ENCODE measurements around the gene FKBP5.

DNA sequence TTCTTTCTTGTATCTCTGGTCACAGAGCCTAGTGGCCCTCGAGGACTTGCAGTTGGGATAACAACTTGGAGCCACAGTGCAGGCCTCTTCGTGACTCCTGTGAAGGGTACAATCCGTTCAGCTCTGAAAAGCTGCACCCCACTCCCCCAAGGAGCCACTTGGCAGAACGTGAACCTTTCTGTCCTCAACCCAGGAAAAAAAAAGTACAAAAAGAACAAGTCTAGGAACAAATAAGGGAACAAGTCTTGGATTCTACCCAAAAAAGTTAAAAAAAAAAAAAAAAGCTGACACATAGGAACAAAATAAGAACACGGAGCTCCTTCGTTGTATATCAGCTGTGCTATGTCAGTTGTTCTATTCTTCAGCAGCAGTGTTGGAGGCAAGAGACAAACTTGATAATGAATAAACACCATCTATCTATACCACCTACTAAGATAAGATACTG, 98.1 kb downstream of the FKBP5 start:
- TF ChIP-seq POLR2A (IDR thresholded peaks at IDR 0.05) (peak in 1 of 2 donors; percentile 57), EP300 (IDR thresholded peaks at IDR 0.05) (peak; percentile 95 to 99)
- TF ChIP-seq, protein P1, sequence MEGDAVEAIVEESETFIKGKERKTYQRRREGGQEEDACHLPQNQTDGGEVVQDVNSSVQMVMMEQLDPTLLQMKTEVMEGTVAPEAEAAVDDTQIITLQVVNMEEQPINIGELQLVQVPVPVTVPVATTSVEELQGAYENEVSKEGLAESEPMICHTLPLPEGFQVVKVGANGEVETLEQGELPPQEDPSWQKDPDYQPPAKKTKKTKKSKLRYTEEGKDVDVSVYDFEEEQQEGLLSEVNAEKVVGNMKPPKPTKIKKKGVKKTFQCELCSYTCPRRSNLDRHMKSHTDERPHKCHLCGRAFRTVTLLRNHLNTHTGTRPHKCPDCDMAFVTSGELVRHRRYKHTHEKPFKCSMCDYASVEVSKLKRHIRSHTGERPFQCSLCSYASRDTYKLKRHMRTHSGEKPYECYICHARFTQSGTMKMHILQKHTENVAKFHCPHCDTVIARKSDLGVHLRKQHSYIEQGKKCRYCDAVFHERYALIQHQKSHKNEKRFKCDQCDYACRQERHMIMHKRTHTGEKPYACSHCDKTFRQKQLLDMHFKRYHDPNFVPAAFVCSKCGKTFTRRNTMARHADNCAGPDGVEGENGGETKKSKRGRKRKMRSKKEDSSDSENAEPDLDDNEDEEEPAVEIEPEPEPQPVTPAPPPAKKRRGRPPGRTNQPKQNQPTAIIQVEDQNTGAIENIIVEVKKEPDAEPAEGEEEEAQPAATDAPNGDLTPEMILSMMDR (IDR thresholded peaks at IDR 0.05): peak in 1 of 5 experiments; percentile 9

All from tibial nerve (tissue), 4 donors.